ENCODE results near the gene GDPD2.

GRCh38 chrX:70398899-70399298, 24.2 kb upstream of the GDPD2 start:
- TF ChIP-seq POLR2A (IDR thresholded peaks at IDR 0.05) (no peak), POLR2AphosphoS5 (IDR thresholded peaks at IDR 0.05) (no peak)
